A673 (cell line): ENCODE data around the gene C19orf12. TPM values are rescaled to one million over a fixed set of nuclear protein-coding genes. Genes with fewer than 3 reads are reported as not detected.

Source experiments
- BruUV-seq: library from RNA; stranded (reverse); fragments of 400-500 nt; replicated peaks from 2 replicates; lab custom pipeline; 2021; lab: Mats Ljungman, UMichigan
- CTCF ChIA-PET: fragments of 300-600 bp; sonication (Branson Sonifier 250); formaldehyde crosslinking; loops from one replicate; lab custom pipeline; 2022; ENCODE audit warnings: antibody characterized with exemption; lab: Charles Lee
- POLR2A ChIA-PET: fragments of 300-600 bp; sonication (Branson Sonifier 250); formaldehyde crosslinking; loops from one replicate; lab custom pipeline; 2022; ENCODE audit warnings: antibody characterized with exemption; ENCODE audit not compliant: low non-redundant PET; lab: Charles Lee
- DNase-seq: peaks from one replicate; pipeline ENCODE4 v3.0.0-alpha.2; 2015; ENCODE audit warnings: low spot score
- H3K27ac ChIP-seq: fragments of 200-600 bp; sonication (generic); 2 replicates; pipeline ENCODE4 v1.5.1; 2016; ENCODE audit warnings: mixed run types, low read depth, mild to moderate bottlenecking, mixed read lengths, antibody characterized with exemption, low read length; ENCODE audit not compliant: poor library complexity, severe bottlenecking
- H3K27me3 ChIP-seq: fragments of 200-600 bp; sonication (generic); replicated peaks from 2 replicates; pipeline ENCODE4 v1.6.1; 2017; ENCODE audit warnings: mixed run types, low read depth, mild to moderate bottlenecking, mixed read lengths, antibody characterized with exemption, low read length; ENCODE audit not compliant: insufficient read depth, poor library complexity
- H3K36me3 ChIP-seq: fragments of 200-600 bp; sonication (generic); 2 replicates; pipeline ENCODE4 v1.6.1; 2016; ENCODE audit warnings: mixed run types, mild to moderate bottlenecking, mixed read lengths, antibody characterized with exemption, low read length; ENCODE audit not compliant: insufficient read depth, poor library complexity, severe bottlenecking
- H3K4me1 ChIP-seq: fragments of 200-600 bp; sonication (generic); 2 replicates; pipeline ENCODE4 v1.6.1; 2017; ENCODE audit warnings: mixed run types, mild to moderate bottlenecking, mixed read lengths, antibody characterized with exemption, low read length; ENCODE audit not compliant: insufficient read depth, poor library complexity, severe bottlenecking
- H3K4me3 ChIP-seq: fragments of 200-600 bp; sonication (generic); 2 replicates; pipeline ENCODE4 v1.5.1; 2016; ENCODE audit warnings: low read depth, mixed run types, mild to moderate bottlenecking, mixed read lengths, low read length; ENCODE audit not compliant: poor library complexity, severe bottlenecking
- H3K9me3 ChIP-seq: fragments of 200-600 bp; sonication (generic); 2 replicates; pipeline ENCODE4 v1.6.1; 2016; ENCODE audit warnings: mixed run types, low read depth, mild to moderate bottlenecking, mixed read lengths, antibody characterized with exemption, low read length; ENCODE audit not compliant: poor library complexity, severe bottlenecking
- EZH2 ChIP-seq: fragments of 200-600 bp; sonication (generic); IDR thresholded peaks from 2 replicates; pipeline ENCODE4 v1.6.1; 2017; ENCODE audit warnings: borderline replicate concordance, low read depth, mild to moderate bottlenecking, mixed read lengths, antibody characterized with exemption, low read length; ENCODE audit not compliant: poor library complexity, severe bottlenecking
- intact Hi-C: fragments of 100-400 bp; cut with micrococcal nuclease; formaldehyde crosslinking; loops from one replicate; pipeline ENCODE4 v1.10.0; 2022; ENCODE audit not compliant: unreplicated experiment
- total RNA-seq: library from RNA; stranded (reverse); gene quantifications from 2 replicates; pipeline ENCODE4 v1.2.3, GENCODE V29; 2021
- TF ChIP-seq, protein P1 (sequence below): fragments of 300-800, 200-600 bp; sonication (generic); conservative IDR thresholded peaks from 2 replicates; pipeline ENCODE4 v1.5.1; 2017; ENCODE audit warnings: low read depth, mild to moderate bottlenecking, antibody characterized with exemption, low read length, moderate library complexity, mixed read lengths

Gene C19orf12
- total RNA-seq, 1 experiment from 2014 or later: 26.8 TPM

DNA sequence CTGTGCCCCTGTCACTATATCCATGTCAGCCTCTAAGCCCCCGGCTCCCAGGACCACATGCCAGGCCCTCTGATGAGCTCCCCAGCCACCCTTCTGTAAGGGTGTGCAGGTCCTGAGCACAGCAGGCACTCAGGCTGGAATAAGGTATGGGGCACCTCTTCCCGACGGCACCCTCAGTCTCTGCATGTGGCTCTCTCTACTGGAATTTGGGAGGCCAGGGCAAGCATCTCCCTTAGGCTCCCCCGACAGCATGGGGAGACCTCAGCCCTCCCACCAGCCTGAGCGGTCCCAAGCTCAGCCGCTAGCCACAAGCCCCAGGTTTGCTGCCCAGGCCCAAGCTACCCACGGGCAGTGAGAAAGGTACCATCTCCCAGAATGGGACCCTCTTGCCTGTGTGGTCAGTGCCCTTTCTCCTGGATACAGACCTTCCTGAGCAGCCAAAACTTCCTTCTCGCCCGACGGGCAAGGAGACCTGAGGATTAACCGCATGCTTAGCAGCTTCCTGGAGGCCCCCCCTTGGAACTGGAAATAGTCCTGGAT is 22.5 kb upstream of the C19orf12 start:
- no peak overlapping the region for H3K27ac ChIP-seq
- CTCF ChIA-PET: no interaction called here
- no peaks in the 10 kb centered on the region for H3K9me3 ChIP-seq
- BruUV-seq: no TSS peak
- no peaks in the 10 kb centered on the region for H3K4me1 ChIP-seq
- POLR2A ChIA-PET: no interaction called here
- intact Hi-C loops: no loop called here
- no peaks in the 10 kb centered on the region for H3K27me3 ChIP-seq
- no peaks in the 10 kb centered on the region for H3K36me3 ChIP-seq
- H3K4me3 ChIP-seq: no peak overlapping the region
- TF ChIP-seq, protein P1, sequence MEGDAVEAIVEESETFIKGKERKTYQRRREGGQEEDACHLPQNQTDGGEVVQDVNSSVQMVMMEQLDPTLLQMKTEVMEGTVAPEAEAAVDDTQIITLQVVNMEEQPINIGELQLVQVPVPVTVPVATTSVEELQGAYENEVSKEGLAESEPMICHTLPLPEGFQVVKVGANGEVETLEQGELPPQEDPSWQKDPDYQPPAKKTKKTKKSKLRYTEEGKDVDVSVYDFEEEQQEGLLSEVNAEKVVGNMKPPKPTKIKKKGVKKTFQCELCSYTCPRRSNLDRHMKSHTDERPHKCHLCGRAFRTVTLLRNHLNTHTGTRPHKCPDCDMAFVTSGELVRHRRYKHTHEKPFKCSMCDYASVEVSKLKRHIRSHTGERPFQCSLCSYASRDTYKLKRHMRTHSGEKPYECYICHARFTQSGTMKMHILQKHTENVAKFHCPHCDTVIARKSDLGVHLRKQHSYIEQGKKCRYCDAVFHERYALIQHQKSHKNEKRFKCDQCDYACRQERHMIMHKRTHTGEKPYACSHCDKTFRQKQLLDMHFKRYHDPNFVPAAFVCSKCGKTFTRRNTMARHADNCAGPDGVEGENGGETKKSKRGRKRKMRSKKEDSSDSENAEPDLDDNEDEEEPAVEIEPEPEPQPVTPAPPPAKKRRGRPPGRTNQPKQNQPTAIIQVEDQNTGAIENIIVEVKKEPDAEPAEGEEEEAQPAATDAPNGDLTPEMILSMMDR: no peak
- no peak for TF ChIP-seq EZH2
- no peak for DNase-seq

- no peak for TF ChIP-seq EZH2
- TF ChIP-seq, protein P1: no peak
- no peak overlapping the region for H3K4me3 ChIP-seq
- BruUV-seq: no TSS peak
- intact Hi-C loops: no loop called here
- POLR2A ChIA-PET: no interaction called here
- H3K9me3 ChIP-seq: no peaks in the 10 kb centered on the region
- H3K4me1 ChIP-seq: no peaks in the 10 kb centered on the region
- CTCF ChIA-PET: no interaction called here
- H3K36me3 ChIP-seq: no peaks in the 10 kb centered on the region
- H3K27ac ChIP-seq: no peak overlapping the region
- no peak for DNase-seq
- no peaks in the 10 kb centered on the region for H3K27me3 ChIP-seq
These were observed 20.8 kb upstream of the C19orf12 start for GRCh38 chr19:29735829-29736228.

DNA sequence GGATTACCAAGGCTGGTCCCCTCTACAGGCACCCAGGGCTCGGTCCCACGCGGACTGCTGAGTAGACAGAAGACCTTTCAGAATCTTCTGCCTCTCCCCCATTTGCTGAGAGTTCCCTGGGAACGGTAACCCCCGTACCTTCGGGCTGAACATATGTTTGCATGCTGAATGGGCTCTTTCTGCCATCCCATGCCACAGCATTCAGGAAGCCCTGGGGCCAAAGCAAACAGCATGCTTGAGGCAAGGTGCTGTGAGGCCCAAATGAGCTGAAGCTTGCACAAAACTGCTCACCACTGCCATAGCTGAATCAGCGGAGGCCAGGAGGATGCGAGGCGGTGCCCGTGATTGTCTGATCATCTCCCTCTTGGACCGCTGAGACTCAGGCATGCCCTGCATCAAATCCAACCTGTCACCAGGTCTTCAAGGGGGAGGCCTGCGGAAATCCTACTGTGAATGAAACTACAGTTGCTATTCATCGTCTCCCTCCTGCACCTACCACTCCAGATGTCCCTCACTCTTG is 16.3 kb upstream of the C19orf12 start:
- Histone ChIP-seq H3K27ac (no peak overlapping the region), H3K27me3 (no peaks in the 10 kb centered on the region), H3K9me3 (no peaks in the 10 kb centered on the region), H3K36me3 (no peaks in the 10 kb centered on the region), H3K4me1 (no peaks in the 10 kb centered on the region), H3K4me3 (no peak overlapping the region)
- BruUV-seq: no TSS peak
- no peak for DNase-seq
- ChIA-PET CTCF (interaction anchor here (0.6 kb wide), 1 partner anchor 210 kb away, joined by 5 read pairs; no protein-coding TSS in a partner anchor), POLR2A (no interaction called here)
- intact Hi-C loops: loop anchor here (5.0 kb wide), 1 partner anchor 921 kb away; no protein-coding TSS in a partner anchor
- no peak for TF ChIP-seq EZH2
- TF ChIP-seq, protein P1: no peak
